ENCODE measurements around the gene ZMYND12.

ZMYND12 gene

DNA sequence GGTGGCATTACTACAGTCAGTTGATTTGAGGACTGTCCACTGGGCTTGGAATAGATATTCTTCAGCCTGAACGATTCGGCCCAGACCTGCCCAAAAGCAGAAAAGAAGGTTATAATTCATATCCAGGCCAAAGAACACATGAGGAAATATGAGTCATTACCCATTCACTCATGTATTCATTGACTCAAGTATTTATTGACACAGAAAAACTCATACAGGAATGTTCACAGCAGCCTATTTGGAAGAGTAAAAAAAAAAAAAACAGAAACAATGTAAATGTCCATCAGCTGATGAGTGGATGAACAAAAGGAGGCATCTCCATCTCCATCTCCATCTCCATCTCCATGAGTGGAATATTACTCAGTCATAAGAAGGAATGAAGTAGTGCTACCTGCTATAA is 15.9 kb downstream of the ZMYND12 start:
- DNase-seq: no peak

DNA sequence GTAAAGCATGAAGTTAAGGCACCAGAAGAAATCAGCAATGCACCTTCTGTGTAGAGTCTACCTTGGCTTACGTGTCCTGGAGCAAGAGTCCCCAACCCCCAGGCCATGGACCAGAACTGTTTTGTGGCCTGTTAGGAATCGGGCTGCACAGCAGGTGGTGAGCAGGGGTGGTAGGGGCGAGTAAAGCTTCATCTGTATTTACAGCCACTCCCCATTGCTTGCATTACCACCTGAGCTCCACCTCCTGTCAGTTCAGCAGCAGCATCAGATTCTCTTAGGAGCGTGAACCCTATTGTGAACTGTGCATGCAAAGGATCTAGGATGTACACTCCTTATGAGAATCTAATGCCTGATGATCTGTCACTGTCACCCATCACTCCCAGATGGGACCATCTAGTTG is 21.5 kb downstream of the ZMYND12 start:
- DNase-seq: no peak

DNA sequence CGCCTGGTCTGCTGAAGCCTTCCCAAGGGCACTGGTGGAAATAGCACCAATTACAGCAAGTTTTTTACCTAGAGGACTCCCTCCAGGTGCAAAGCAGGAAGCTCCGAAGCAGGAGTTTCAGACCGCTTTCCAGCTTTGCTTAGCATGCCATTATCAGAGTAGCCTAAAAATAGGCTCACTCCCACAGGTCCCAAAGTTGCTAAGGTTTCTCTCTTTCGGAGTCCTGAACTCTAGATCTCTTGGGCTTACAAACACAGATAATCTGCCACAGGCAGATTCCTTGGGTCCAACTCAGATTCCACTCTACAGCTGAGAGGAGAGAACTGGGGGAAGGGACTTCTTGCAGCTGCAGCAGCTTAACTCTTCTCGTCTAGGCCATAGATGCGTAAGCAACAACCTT is 22.5 kb downstream of the ZMYND12 start:
- DNase-seq: no peak

DNA sequence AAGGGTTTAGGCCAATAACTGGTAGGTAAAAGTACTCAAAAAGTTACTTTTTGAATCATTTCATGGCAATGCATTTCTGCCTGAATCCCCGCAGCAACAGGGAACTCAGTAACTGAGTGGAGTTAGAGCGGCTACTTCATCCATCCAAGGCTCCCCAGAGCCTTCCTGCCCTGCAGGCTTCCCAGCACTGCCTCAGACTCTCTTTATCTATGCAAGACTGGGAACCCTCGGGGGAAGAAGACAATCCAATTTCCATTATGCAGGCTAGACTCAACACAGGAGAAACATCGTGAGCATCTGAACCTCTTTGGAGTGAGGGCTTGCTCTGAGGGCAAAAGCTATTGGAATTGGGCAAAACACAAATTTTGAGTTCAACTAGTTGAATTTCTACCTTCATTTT is 23.1 kb downstream of the ZMYND12 start:
- no peak for DNase-seq

DNA sequence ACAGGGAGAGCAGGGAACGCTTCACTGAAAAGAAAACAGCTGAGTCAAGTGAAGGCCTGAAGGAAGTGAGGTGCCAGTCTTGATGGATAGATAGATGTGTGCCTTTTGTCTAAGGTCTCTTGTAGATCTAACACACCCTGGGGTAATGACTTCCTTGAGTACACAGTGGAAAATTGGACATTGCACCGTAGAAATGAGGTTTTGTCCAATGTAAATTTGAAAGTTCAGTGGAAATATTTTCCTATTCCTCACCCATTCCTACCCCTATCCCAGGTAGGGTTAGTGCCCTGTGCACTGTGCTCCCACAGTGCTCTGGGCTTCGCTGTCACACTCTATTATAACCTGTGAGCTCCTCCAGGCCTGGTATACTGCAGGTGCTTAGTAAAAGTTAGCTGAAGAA is 24.3 kb downstream of the ZMYND12 start:
- DNase-seq: no peak

DNA sequence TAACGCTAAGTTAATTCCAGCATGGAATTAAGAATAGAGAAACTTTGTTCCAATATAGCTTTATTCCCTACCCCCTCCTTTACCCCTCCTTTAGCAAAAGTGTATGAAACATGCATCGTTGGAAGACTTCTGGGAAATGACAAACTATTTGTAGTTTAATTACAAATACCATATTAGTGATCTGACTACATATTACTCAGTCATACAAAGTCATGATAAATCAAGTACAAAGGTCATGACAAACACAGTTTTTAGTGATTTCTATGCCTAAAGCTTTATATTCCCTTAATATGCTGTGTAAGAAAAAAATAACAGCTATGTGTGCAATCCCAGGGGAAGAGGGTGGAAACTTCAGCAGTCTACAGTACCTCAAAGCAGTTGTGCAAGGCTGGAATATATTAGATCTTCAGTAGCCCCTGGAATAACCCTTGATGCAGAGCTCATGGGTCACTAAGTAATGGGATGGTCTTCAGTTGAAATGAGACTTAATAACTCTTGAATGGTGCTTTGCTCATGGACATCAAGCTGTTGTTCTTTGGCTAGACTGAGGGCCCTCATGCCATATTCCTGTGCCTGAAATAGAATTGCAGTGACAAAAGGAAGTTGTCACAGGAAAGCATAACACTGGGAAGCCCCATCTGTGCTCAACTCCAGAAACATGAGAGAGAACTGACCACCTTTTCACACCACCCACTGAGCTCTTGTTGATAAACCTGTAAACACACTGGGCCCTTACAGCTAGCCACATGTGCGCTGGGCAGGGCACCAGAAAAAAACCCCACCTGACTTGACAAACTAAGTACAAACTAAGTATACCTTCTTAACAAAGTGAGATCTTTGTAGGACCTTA is 25.3 kb downstream of the ZMYND12 start:
- DNase-seq: no peak

DNA sequence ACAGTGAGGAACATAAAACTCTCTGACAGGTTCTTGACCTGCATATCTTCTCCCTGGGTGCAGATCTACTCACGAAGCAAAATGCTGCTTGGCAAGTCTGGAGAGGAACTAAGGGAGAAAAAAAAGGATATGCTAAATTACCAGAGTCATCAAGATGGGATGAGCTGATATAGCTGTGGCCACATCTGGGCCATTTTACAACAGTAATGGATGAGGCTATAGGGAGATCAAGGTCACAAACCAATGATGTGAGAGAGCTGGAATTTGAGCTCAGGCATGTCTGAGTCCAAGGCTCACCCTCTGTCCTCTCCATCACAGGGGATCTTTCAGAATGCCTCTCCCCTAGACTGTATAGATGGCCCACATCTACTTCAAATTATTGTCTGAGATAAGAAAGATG is 26.2 kb downstream of the ZMYND12 start:
- no peak for DNase-seq

DNA sequence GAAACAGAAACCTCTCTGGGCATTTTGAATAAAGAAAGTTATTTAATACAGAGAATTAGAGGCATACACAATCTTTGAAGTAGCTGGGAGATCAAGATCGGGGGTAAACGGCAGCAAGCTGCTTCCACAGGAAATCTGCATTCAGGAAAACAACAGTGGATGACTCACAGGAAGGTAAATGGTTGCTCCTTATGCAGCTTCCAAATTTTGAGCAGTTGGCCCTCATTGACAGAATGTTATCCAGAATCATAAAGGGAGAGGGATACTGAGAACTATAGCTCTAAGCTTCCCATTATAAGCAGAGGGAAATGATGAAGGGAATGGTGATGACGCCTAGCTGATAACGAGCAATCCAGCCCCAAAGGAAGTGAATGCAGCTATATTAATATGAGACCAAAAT is 28.6 kb downstream of the ZMYND12 start:
- no peak for DNase-seq

DNA sequence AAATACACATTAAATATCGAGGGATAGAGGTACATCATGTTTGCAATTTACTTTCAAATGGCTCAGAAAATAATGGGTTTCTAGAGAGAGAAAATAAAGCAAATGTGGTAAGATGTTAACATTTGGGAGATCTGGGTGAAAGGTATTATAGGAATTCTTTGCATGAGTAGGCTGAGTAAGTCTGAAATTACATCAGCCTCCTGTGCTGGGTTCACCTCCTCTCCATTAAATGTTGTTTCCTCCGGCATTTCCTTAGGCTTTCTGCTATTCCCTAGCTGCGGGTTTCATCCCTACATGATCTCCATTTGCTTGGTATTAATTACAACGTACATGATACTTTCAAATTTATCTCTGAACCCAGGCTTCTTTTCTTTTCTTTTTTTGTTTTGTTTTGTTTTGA is 31.6 kb downstream of the ZMYND12 start:
- DNase-seq: no peak

DNA sequence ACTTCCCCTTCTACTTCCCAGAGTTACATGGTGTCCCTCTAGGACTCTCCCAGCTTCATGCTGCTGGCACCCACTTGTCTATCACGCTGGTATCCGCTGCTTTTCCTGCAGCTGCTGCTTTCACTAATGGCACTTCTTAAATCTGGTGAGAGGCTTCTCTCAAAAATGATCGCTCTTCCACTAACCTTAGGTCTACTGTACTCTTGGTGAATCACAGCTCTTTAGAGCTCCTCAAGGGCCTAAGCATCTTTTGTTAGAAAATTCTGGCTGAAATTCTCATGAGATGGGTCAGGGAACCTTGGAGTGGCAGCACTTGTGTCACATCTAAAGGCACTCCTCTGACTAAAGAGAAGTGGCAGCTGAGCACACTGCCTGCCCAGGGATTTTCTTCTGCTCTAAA is 32.1 kb downstream of the ZMYND12 start:
- DNase-seq: no peak

DNA sequence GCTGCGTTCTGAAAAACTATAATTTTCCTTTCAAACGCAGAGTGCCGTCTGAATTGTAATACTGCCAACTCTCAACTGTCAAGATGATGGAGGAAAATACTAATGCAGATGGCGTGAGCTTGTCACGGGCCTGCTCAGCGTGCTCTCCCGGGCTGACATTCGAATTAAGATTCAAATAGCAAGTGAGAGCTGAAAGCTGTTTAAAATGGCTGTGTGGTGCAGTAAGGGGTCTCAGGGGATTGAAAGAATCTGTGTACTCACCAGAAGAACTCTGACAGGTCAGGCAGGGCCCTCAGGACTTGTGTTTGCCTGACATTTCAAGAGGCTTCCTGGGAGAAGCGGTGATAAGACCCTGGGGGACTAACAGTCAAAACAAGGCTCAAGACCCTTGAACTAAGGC is 33.1 kb downstream of the ZMYND12 start:
- no peak for DNase-seq

DNA sequence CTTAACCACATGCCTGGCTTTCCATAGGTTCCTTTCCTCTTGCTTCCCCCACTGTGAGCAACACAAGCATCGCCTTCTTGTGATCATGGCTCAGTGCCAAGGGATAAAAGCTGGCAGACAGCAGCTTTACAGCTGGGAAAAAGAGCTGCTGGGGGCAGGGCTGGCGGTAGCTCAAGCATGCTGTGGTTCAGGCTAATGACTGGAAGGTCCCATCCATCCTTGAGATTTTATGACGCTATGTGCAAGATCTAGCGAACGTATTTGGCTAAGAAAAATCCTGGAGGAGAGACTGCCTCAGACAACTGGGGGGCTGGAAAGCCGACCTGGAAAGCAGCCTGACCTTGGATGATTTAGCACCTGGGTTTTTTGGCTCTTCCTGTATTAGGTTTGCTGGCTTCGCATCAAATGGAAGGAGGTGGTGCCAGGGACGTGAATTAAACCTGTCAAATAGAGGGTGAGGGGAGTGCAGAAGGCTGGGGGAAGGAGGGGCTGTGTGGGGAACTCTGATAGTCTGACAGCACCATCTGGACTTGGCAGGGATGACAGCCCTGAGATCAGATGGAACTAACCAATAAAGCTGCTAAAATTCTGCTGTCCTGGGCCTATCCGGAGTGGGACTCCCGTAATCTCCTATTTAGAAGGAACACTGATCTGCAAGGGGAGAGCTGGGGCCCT is 34.8 kb downstream of the ZMYND12 start:
- DNase-seq: no peak

DNA sequence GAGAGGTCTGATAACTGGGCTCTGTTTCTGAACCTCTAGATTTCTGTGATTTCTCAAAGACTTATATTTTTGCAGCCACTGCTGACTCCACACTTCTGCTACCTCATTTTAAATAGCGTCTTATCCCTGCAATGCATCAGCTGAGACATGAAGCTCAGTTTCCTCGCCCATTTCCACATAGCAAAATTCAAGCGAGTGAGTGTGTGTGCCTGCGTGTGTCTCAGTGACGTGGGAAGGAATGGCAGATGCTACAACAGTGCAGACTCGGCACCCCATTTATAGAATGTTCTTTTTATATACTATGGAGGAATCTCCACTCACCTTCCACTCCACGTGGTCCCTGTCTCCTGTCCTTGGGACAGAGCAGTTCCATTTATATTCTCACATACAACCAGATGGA is 35.7 kb downstream of the ZMYND12 start:
- no peak for DNase-seq

DNA sequence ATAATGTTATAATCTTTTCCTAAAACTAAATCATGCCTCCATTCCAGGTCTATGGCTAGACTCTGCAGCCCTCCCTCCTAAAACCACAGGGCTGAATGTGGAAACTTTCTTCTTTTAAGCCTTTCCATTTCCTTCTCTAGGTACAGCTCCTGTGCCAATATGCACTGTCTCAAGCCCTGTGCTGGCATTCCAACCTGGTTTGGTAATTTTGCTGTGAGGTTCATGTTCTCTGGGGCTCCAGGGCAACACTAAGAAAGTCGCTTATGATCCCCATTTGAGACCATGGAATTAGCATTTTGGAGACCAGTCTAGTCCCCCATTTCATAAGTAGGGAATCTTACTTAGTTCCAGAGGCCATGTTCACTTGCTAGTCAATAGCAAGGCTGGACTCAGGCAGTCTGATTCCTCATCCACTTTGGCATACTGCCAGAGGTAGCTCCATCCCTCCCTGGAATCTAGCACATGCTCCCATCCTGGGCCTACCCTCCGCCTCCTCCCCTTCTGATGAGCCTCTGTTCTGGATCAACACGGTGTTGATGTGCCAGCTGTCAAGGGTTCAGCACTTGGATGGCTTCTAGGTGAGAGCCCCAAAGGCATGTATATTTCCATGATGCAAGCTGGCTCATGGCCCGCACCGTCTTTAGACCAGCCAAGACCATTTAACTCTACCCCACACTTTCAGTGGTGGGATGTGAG is 36.5 kb downstream of the ZMYND12 start:
- no peak for DNase-seq

DNA sequence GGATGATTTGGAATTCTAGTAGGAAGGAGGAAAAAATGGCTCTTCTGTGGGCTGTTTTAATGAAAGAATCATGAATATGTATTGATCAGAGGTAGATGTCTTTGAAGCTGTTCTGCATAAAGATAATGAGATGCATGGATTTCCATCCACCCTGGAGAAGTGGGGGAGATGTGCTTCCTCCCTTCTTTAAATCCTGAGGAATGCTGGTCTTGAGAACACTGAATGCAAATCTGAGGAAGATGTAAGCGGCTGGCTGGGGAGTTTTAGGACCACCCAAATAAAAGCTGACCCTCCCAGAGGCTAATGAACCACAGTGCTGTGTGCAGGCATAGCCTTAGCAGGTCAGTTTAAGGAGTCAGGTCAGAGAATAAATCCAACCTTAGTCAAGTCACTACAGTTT is 37.3 kb downstream of the ZMYND12 start:
- no peak for DNase-seq

DNA sequence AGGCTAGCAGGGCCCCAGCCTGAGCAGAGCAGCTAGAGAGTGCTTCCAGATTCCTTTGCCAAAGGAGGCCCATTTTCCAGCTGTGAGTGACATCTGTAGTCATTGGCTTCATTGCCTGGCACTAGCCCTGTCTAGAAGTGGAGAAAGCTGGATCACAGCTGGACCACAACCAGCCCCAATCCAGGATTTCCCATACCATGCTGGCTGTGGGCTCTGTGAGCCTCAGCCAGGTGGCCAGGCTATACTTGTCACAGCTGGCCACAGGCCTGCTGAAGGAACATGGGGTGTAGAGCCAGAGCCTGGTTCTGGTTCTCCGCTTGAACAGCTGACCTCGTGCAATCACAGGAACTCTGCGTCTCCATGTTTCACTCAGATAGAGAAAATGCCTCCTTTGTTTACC is 38.7 kb downstream of the ZMYND12 start:
- DNase-seq: no peak

DNA sequence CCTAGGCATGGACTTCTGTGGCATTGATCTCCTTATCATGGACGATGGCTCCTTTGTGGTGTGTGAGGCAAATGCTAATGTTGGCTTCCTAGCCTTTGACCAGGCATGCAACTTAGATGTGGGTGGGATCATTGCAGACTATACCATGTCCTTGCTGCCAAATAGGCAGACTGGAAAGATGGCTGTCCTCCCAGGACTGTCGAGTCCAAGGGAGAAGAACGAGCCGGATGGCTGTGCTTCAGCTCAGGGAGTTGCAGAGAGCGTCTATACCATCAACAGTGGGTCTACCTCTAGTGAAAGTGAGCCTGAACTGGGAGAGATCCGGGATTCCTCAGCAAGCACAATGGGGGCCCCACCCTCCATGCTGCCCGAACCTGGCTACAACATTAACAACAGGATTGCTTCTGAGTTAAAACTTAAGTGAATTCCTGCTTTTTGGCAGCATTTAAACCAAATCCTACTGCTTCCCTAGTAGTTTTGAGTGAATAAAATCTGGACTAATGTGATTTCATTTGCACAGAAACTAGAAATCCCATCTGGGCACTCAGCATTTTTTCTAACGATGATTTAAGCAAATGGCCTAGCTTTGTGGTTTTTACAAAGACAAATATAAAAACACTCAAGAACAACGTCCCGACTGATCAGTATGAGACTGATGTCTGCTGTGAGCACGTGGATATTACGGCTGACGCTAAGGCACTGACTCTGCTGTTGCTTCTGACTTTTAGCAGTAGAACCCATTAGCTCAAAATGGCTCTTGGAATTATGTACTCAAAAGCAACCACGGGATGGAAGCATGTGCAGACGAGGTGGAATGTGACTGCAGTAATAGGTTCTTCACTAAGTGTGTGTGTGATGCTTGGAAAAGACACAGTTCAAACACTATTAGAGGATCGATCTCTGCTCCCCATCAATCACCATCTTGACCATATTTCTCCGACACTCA is 41.0 kb downstream of the ZMYND12 start:
- no peak for DNase-seq

DNA sequence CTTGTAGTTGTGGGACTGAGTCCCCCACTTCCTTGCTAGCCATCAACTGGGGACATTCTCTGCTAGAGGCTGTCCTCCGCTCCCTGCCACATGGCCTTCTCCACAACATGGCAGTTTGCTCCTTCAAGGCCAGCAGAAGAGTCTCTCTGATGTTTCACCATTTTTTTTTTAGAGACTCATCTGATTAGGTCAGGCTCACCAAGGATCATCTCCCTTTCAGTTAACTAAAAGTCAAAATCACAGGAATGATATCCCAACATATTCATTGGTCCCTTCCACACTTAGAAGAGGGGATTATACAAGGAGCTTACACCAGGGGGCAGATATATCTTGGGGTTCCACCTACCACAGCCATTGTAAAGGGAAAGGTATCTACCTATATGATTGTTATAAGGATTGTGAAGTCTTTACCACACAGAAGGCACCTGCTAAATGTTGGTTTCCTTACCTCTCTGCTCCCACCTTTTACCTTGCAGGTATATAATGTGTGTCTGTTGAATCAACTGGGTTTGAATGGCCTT is 51.9 kb downstream of the ZMYND12 start:
- no peak for DNase-seq

DNA sequence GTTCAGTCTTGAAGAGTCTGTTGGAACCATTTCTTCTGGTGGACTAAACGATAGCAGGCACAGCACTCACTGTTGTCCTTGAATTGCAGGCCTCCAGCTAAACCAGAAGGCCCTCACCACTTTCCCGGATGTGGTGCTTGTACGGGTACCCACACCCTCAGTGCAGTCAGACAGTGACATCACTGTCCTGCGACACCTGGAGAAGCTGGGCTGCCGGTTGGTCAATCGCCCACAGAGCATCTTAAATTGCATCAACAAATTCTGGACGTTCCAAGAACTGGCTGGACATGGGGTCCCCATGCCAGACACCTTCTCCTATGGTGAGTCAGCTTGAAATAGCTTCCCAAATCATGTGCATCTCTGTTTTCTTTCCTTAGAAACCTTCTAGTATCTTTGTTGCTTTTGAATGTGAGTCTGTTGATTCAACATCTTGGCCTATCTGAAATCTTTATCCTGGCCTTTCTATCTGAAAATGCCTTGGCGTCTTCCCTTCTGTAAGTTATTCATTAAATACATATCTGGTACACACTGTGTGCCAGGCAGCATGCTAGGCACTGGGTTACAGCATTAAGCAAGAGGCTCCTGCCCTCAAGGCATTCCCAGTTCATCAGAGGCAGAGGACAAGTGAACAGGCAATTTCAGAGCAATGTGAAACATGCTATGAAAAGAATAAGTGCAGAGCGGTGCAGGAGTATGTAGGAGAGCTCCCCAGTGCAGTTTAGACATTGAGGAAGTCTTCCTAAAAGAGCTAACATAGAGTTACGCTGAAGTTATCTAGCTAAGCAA is 56.3 kb downstream of the ZMYND12 start:
- DNase-seq: no peak

DNA sequence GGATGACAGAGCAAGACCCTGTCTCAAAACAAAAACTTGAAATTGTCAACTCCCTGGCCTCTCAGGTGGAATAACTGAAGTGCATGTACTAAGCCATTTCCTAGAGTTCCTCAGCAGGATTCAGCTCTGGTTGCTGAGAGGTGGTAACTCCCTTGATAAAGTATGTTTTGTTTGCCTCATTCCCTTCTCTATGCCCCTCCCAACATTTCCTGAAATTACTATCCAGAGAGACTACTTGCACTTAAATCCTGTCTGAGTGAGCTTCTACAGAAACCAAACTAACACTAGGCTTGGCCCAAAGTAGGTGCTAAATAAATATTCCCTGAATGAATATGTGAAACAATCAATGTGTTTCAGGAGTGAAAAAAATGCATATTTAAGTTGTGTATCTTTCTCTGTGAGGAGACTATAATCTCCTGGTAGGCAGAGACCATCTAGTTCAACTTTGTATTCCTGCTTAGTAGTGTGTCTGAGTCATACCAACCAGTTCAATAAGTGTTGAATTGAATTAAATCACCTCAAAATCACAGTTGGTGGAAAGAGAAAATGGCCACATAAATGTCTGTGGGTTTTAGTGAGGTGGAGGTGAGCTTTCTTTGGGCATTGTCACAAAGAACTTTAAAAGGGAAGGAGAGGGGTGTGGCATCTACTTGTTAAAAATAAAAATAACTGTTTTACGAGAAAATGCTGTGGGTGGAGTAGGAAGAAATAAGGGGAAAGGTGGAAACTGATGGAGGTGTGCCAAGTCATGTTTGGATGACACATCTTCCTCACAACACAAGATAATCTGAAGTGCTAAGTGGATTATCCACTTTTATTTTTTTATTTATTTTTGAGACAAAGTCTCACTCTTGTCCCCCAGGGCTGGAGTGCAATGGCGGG is 62.6 kb downstream of the ZMYND12 start:
- DNase-seq: no peak

DNA sequence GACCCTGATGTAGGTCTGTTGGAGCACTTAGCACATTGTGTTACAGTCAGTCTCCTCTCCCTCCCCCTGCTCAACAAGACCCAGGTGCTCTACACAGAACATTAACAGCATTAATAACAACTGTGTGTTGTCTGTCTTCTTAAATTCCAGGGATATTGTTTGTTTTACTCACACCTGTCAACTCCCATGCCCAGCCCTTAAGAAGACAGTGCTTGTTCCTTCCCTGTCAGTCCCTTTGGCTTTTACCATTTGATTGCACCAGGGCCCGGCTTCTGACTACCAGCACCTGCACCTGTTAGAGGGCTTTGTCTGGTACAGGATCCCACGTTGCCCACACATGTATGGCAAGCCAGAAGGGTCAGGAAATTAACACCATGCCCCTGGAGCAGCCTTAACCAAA is 63.6 kb downstream of the ZMYND12 start:
- DNase-seq: no peak
